ENCODE data around the gene RDH16.
"Not testable (repeated sequence)": the region's sequence is repeated elsewhere in the genome, so short reads cannot be mapped to it uniquely, and the experiment has no call there.

The RDH16 gene

GRCh38 chr12:56980268-56980667 is 22.9 kb upstream of the RDH16 start:
- DNase-seq (ENCODE audit: low read depth) = no peak
- H3K4me3 ChIP-seq (ENCODE audit: control insufficient read depth, low read depth, low read length) = no peak overlapping the region
- no peak for TF ChIP-seq CTCF (conservative IDR thresholded peaks at IDR 0.05; ENCODE audit: control insufficient read depth, insufficient read depth, low read depth, low read length)

- TF ChIP-seq CTCF (conservative IDR thresholded peaks at IDR 0.05; ENCODE audit: control insufficient read depth, insufficient read depth, low read depth, low read length) = no peak
- no peak overlapping the region for H3K4me3 ChIP-seq (ENCODE audit: control insufficient read depth, low read depth, low read length)
- DNase-seq (ENCODE audit: low read depth) = no peak
These were observed 22.2 kb upstream of the RDH16 start for GRCh38 chr12:56979628-56980027.

- no peak for DNase-seq (ENCODE audit: low read depth)
- no peak for TF ChIP-seq CTCF (conservative IDR thresholded peaks at IDR 0.05; ENCODE audit: control insufficient read depth, insufficient read depth, low read depth, low read length)
- no peak overlapping the region for H3K4me3 ChIP-seq (ENCODE audit: control insufficient read depth, low read depth, low read length)
These were observed 21.2 kb upstream of the RDH16 start for GRCh38 chr12:56978397-56979138.

- not testable (repeated sequence) for DNase-seq (ENCODE audit: low read depth); H3K4me3 ChIP-seq (ENCODE audit: control insufficient read depth, low read depth, low read length)
These were observed 20.0 kb upstream of the RDH16 start for GRCh38 chr12:56977361-56977760.

GRCh38 chr12:56974224-56974623 is 16.8 kb upstream of the RDH16 start:
- not testable (repeated sequence) for H3K4me3 ChIP-seq (ENCODE audit: control insufficient read depth, low read depth, low read length); DNase-seq (ENCODE audit: low read depth)

- not testable (repeated sequence) for H3K4me3 ChIP-seq (ENCODE audit: control insufficient read depth, low read depth, low read length); DNase-seq (ENCODE audit: low read depth)
These were observed 11.5 kb upstream of the RDH16 start for GRCh38 chr12:56968910-56969309.

- H3K4me3 ChIP-seq (ENCODE audit: control insufficient read depth, low read depth, low read length); DNase-seq (ENCODE audit: low read depth): not testable (repeated sequence)
These were observed 8.7 kb upstream of the RDH16 start for GRCh38 chr12:56965997-56966642.

- DNase-seq (ENCODE audit: low read depth); H3K4me3 ChIP-seq (ENCODE audit: control insufficient read depth, low read depth, low read length): not testable (repeated sequence)
These were observed 7.7 kb upstream of the RDH16 start for GRCh38 chr12:56965124-56965523.

GRCh38 chr12:56963557-56963956 is 6.1 kb upstream of the RDH16 start:
- DNase-seq (ENCODE audit: low read depth); H3K4me3 ChIP-seq (ENCODE audit: control insufficient read depth, low read depth, low read length): not testable (repeated sequence)

- not testable (repeated sequence) for H3K4me3 ChIP-seq (ENCODE audit: control insufficient read depth, low read depth, low read length); DNase-seq (ENCODE audit: low read depth)
These were observed 4.8 kb upstream of the RDH16 start for GRCh38 chr12:56962247-56962646.
